Measurements from ENCODE around the gene ENPP3. TPM values are rescaled to one million over a fixed set of nuclear protein-coding genes. Genes with fewer than 3 reads are reported as not detected.

The ENPP3 gene
- total RNA-seq, 2 experiments from 2014 or later: 1.3 to 2.3 TPM

DNA sequence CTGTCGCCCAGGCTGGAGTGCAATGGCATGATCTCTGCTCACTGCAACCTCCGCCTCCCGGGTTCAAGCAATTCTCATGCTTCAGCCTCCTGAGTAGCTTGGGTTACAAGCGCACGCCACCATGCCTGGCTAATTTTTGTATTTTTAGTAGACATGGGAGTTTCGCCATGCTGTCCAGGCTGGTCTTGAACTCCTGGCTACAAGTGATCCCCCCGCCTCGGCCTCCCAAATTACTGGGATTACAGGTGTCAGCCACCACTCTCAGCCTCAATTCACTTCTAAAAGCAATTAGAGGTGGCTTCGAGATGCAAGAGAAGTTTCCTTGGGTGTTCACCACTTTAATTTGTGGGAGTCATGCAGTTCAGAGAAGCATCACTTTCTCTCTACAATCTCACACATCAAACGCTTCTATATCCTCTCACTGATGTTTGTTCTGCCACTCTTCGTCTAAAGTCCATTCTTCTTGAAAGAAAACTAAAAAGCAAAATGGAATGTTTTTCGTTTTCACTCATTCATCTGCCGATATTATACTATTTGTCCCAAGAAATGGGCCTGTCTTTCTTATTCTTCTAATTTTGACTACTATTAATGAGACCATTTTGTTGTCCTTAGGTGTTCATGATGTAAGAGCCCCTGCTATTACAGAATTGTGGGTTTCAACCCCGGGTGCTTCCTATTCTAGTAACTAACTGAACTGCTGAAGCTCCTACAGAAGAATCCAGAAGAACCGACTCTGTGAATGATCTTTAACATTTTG, 132.5 kb downstream of the ENPP3 start:
- Histone ChIP-seq H3K4me3 (ENCODE audit: low read depth, low read length, poor library complexity, severe bottlenecking) (no peak overlapping the region), H3K4me1 (ENCODE audit: insufficient read depth, low read length, poor library complexity, severe bottlenecking) (no peaks in the 10 kb centered on the region), H3K36me3 (ENCODE audit: insufficient read depth, low read length) (no peaks in the 10 kb centered on the region), H2AFZ (ENCODE audit: low read length) (no peak overlapping the region), H3K9me3 (ENCODE audit: low read length) (no peaks in the 10 kb centered on the region), H3K9me2 (ENCODE audit: insufficient read depth, low read length) (no peaks in the 10 kb centered on the region), H4K20me1 (ENCODE audit: insufficient read depth, low read length) (no peaks in the 10 kb centered on the region), H3K27ac (ENCODE audit: low read depth, low read length, poor library complexity, severe bottlenecking) (no peak overlapping the region), H3K79me2 (ENCODE audit: insufficient read depth, low read depth, low read length) (no peaks in the 10 kb centered on the region), H3K4me2 (ENCODE audit: low read length) (no peak overlapping the region)
- BruUV-seq (replicated peaks): no TSS peak
- POLR2A ChIA-PET: interaction anchor here (0.7 kb wide), 1 partner anchor 113 kb away, joined by 3 read pairs; no protein-coding TSS in a partner anchor
- intact Hi-C loops (cut with micrococcal nuclease; ENCODE audit: unreplicated experiment): no loop called here
- no peak for DNase-seq (ENCODE audit: low spot score)
- no peak for TF ChIP-seq EZH2phosphoT487 (IDR thresholded peaks at IDR 0.05; ENCODE audit: borderline replicate concordance, low read depth, low read length)
- TF ChIP-seq, protein P1, sequence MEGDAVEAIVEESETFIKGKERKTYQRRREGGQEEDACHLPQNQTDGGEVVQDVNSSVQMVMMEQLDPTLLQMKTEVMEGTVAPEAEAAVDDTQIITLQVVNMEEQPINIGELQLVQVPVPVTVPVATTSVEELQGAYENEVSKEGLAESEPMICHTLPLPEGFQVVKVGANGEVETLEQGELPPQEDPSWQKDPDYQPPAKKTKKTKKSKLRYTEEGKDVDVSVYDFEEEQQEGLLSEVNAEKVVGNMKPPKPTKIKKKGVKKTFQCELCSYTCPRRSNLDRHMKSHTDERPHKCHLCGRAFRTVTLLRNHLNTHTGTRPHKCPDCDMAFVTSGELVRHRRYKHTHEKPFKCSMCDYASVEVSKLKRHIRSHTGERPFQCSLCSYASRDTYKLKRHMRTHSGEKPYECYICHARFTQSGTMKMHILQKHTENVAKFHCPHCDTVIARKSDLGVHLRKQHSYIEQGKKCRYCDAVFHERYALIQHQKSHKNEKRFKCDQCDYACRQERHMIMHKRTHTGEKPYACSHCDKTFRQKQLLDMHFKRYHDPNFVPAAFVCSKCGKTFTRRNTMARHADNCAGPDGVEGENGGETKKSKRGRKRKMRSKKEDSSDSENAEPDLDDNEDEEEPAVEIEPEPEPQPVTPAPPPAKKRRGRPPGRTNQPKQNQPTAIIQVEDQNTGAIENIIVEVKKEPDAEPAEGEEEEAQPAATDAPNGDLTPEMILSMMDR (conservative IDR thresholded peaks at IDR 0.05; ENCODE audit: low read length): no peak
- CTCF ChIA-PET (ENCODE audit: unreplicated experiment): no interaction called here

DNA sequence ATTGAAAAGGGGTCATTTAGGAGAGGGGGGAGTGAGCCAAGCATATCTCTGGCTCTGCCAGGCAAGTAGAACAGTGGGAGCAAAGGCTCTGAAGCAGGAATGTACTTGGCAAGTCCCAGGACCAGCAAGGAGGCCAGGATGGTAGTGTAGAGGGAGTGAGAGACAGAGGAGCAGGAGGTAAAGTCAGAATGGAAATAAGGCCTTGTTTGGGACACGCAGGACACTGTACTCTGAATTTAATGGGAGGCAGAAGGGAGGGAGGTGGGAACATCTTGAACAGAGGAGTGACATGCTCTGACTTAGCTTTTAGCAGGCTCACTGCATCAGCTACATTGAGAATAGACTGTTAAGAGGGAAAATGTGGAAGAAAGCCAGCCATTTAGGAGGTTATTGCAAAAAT, 133.7 kb downstream of the ENPP3 start:
- Histone ChIP-seq H3K36me3 (ENCODE audit: insufficient read depth, low read length) (no peaks in the 10 kb centered on the region), H3K9me2 (ENCODE audit: insufficient read depth, low read length) (no peaks in the 10 kb centered on the region), H3K4me2 (ENCODE audit: low read length) (no peak overlapping the region), H3K79me2 (ENCODE audit: insufficient read depth, low read depth, low read length) (no peaks in the 10 kb centered on the region), H4K20me1 (ENCODE audit: insufficient read depth, low read length) (no peaks in the 10 kb centered on the region), H3K4me1 (ENCODE audit: insufficient read depth, low read length, poor library complexity, severe bottlenecking) (no peaks in the 10 kb centered on the region), H3K27ac (ENCODE audit: low read depth, low read length, poor library complexity, severe bottlenecking) (no peak overlapping the region), H3K9me3 (ENCODE audit: low read length) (no peaks in the 10 kb centered on the region), H2AFZ (ENCODE audit: low read length) (no peak overlapping the region), H3K4me3 (ENCODE audit: low read depth, low read length, poor library complexity, severe bottlenecking) (no peak overlapping the region)
- BruUV-seq (replicated peaks): no TSS peak
- ChIA-PET CTCF (ENCODE audit: unreplicated experiment) (no interaction called here), POLR2A (interaction anchor here (0.7 to 0.9 kb wide), 2 partner anchors 11 to 370 kb away, joined by 3 read pairs; no protein-coding TSS in a partner anchor)
- no peak for TF ChIP-seq EZH2phosphoT487 (IDR thresholded peaks at IDR 0.05; ENCODE audit: borderline replicate concordance, low read depth, low read length)
- TF ChIP-seq, protein P1 (conservative IDR thresholded peaks at IDR 0.05; ENCODE audit: low read length): no peak
- intact Hi-C loops (cut with micrococcal nuclease; ENCODE audit: unreplicated experiment): no loop called here
- DNase-seq (ENCODE audit: low spot score): no peak

DNA sequence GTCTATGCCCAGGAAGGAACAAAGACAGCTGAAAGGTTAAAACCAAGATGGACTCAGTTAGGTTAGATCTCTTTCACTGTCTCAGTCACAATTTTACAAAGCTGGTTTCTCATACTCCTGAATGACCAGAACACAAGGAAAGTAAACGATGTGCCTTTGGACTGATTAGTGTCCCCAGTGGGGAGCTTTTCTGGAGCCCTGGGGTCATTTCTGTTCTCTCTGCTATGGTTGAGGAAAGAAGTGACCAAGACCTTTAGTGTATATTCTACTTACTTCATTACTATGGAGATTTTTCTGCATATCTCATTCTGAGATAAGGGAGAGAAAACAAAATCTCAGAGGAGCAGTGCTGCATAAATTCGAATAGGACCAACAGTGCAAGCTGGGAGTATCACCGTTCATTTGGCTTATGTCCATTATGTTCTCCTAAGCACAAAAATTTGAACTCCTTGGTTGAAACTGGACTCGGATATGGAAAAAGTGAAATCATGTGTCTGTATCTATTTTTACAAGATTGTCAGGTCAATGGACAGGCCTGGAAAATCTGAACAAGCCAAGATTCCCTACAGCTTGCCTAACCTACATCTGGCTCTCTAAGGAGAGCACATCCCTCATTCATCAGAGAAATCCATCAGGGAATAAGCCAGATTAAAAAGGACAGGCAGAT, 136.3 kb downstream of the ENPP3 start:
- intact Hi-C loops (cut with micrococcal nuclease; ENCODE audit: unreplicated experiment): no loop called here
- Histone ChIP-seq H2AFZ (ENCODE audit: low read length) (no peak overlapping the region), H3K36me3 (ENCODE audit: insufficient read depth, low read length) (no peaks in the 10 kb centered on the region), H3K27ac (ENCODE audit: low read depth, low read length, poor library complexity, severe bottlenecking) (no peak overlapping the region), H4K20me1 (ENCODE audit: insufficient read depth, low read length) (no peaks in the 10 kb centered on the region), H3K4me2 (ENCODE audit: low read length) (no peak overlapping the region), H3K4me1 (ENCODE audit: insufficient read depth, low read length, poor library complexity, severe bottlenecking) (no peaks in the 10 kb centered on the region), H3K9me3 (ENCODE audit: low read length) (no peaks in the 10 kb centered on the region), H3K9me2 (ENCODE audit: insufficient read depth, low read length) (no peaks in the 10 kb centered on the region), H3K79me2 (ENCODE audit: insufficient read depth, low read depth, low read length) (no peaks in the 10 kb centered on the region), H3K4me3 (ENCODE audit: low read depth, low read length, poor library complexity, severe bottlenecking) (no peak overlapping the region)
- ChIA-PET CTCF (ENCODE audit: unreplicated experiment) (no interaction called here), POLR2A (interaction anchor here (1.0 to 1.2 kb wide), 2 partner anchors 9 to 239 kb away, joined by 3 to 4 read pairs; no protein-coding TSS in a partner anchor)
- TF ChIP-seq, protein P1 (conservative IDR thresholded peaks at IDR 0.05; ENCODE audit: low read length): no peak
- no peak for TF ChIP-seq EZH2phosphoT487 (IDR thresholded peaks at IDR 0.05; ENCODE audit: borderline replicate concordance, low read depth, low read length)
- DNase-seq (ENCODE audit: low spot score): no peak
- BruUV-seq (replicated peaks): no TSS peak

All from OCI-LY7 (cell line).